Chondrocyte (in vitro differentiated cells): Measurements from ENCODE around the gene SEMA7A. TPM values are rescaled to one million over a fixed set of nuclear protein-coding genes. Genes with fewer than 3 reads are reported as not detected.

ENCODE experiments used
- DNase-seq: peaks from one replicate; pipeline ENCODE4 v3.0.0; 2021; ENCODE audit warnings: mixed read lengths, low spot score
- H3K27ac Mint-ChIP-seq: one replicate; pipeline ENCODE4 v1.8.0; 2021; ENCODE audit warnings: mild to moderate bottlenecking, moderate library complexity, mixed read lengths; ENCODE audit not compliant: unreplicated experiment
- H3K27me3 Mint-ChIP-seq: 2 replicates; pipeline ENCODE4 v1.8.0; 2021; ENCODE audit warnings: low read depth, mixed read lengths
- H3K36me3 Mint-ChIP-seq: 2 replicates; pipeline ENCODE4 v1.8.0; 2021; ENCODE audit warnings: low read depth, mixed read lengths
- H3K4me1 Mint-ChIP-seq: 2 replicates; pipeline ENCODE4 v1.8.0; 2021; ENCODE audit warnings: low read depth, mild to moderate bottlenecking, mixed read lengths
- H3K4me3 Mint-ChIP-seq: one replicate; pipeline ENCODE4 v1.8.0; 2021; ENCODE audit warnings: mild to moderate bottlenecking, moderate library complexity, mixed read lengths; ENCODE audit not compliant: unreplicated experiment
- H3K9me3 Mint-ChIP-seq: 2 replicates; pipeline ENCODE4 v1.8.0; 2021; ENCODE audit warnings: low read depth, mixed read lengths
- CTCF ChIP-seq: fragments of 200-600 bp; sonication (generic); IDR thresholded peaks from 2 replicates; pipeline ENCODE4 v1.5.0; 2021; ENCODE audit warnings: antibody characterized with exemption, mild to moderate bottlenecking, moderate library complexity
- total RNA-seq: library from RNA; stranded (reverse); gene quantifications from 3 replicates; pipeline ENCODE4 v1.2.1, GENCODE V29; 2021

Gene SEMA7A
- total RNA-seq, 1 donor from 2014 or later: 2.3 TPM

GRCh38 chr15:74442063-74442462 is 8.3 kb upstream of the SEMA7A start:
- H3K9me3 Mint-ChIP-seq: no peaks in the 10 kb centered on the region
- no peak overlapping the region for H3K4me3 Mint-ChIP-seq
- no peak for TF ChIP-seq CTCF

GRCh38 chr15:74441248-74441941 is 7.6 kb upstream of the SEMA7A start:
- Mint-ChIP-seq H3K36me3 (peaks cover 11% of the 10 kb centered on the region), H3K27me3 (peaks cover 5% of the 10 kb centered on the region), H3K9me3 (no peaks in the 10 kb centered on the region), H3K4me1 (peaks cover 5% of the 10 kb centered on the region), H3K27ac (no peak overlapping the region), H3K4me3 (no peak overlapping the region)
- peak; percentile 51 for DNase-seq
- no peak for TF ChIP-seq CTCF

More at GRCh38 chr15:74442063-74442462, 8.3 kb upstream of the SEMA7A start:
- Mint-ChIP-seq H3K27ac (no peak overlapping the region), H3K27me3 (peaks cover 5% of the 10 kb centered on the region), H3K36me3 (peaks cover 16% of the 10 kb centered on the region), H3K4me1 (peaks cover 5% of the 10 kb centered on the region)
- peak; percentile 29 for DNase-seq

- DNase-seq: peak; percentile 55
- H3K4me1 Mint-ChIP-seq: peaks cover 13% of the 10 kb centered on the region
- H3K27me3 Mint-ChIP-seq: peaks cover 5% of the 10 kb centered on the region
- no peak overlapping the region for H3K4me3 Mint-ChIP-seq
- no peaks in the 10 kb centered on the region for H3K9me3 Mint-ChIP-seq
- H3K27ac Mint-ChIP-seq: no peak overlapping the region
- H3K36me3 Mint-ChIP-seq: no peaks in the 10 kb centered on the region
- peak; percentile 96 for TF ChIP-seq CTCF
These were observed 5.1 kb upstream of the SEMA7A start for GRCh38 chr15:74438721-74439316.

GRCh38 chr15:74438206-74438605 is 4.4 kb upstream of the SEMA7A start:
- DNase-seq: peak; percentile 44
- peaks cover 11% of the 10 kb centered on the region for H3K4me1 Mint-ChIP-seq
- peaks cover 3% of the 10 kb centered on the region for H3K27me3 Mint-ChIP-seq
- no peak overlapping the region for H3K4me3 Mint-ChIP-seq
- H3K27ac Mint-ChIP-seq: no peak overlapping the region
- no peaks in the 10 kb centered on the region for H3K9me3 Mint-ChIP-seq
- no peaks in the 10 kb centered on the region for H3K36me3 Mint-ChIP-seq
- TF ChIP-seq CTCF: no peak

- no peak for DNase-seq
- no peak for TF ChIP-seq CTCF
- no peaks in the 10 kb centered on the region for H3K36me3 Mint-ChIP-seq
- peaks cover 2% of the 10 kb centered on the region for H3K27me3 Mint-ChIP-seq
- no peak overlapping the region for H3K27ac Mint-ChIP-seq
- peak overlapping the region; percentile 62 for H3K4me3 Mint-ChIP-seq
- H3K9me3 Mint-ChIP-seq: no peaks in the 10 kb centered on the region
- H3K4me1 Mint-ChIP-seq: peaks cover 14% of the 10 kb centered on the region
These were observed 742 bp upstream of the SEMA7A start for GRCh38 chr15:74434263-74435136.
